IPS-15b (cell line): ENCODE results near the gene RIMS1.

ENCODE experiments used
- H3K27me3 ChIP-seq: one replicate; pipeline ENCODE4 v1.6.1; 2013; ENCODE audit warnings: low read length; ENCODE audit not compliant: control insufficient read depth, insufficient read depth
- H3K36me3 ChIP-seq: one replicate; pipeline ENCODE4 v1.6.1; 2013; ENCODE audit warnings: low read length; ENCODE audit not compliant: control insufficient read depth, insufficient read depth
- H3K4me1 ChIP-seq: one replicate; pipeline ENCODE4 v1.6.1; 2013; ENCODE audit warnings: mild to moderate bottlenecking, low read length; ENCODE audit not compliant: control insufficient read depth, insufficient read depth
- H3K4me3 ChIP-seq: one replicate; pipeline ENCODE4 v1.5.1; 2013; ENCODE audit warnings: low read depth, low read length
- H3K9ac ChIP-seq: one replicate; pipeline ENCODE4 v1.6.1; 2013; ENCODE audit warnings: low read depth, mild to moderate bottlenecking, low read length
- H3K9me3 ChIP-seq: one replicate; pipeline ENCODE4 v1.6.1; 2013; ENCODE audit warnings: mild to moderate bottlenecking, low read length; ENCODE audit not compliant: control insufficient read depth, insufficient read depth

Gene RIMS1

GRCh38 chr6:72048080-72048479, 161.7 kb downstream of the RIMS1 start:
- Histone ChIP-seq H3K27me3 (no peaks in the 10 kb centered on the region), H3K36me3 (no peaks in the 10 kb centered on the region), H3K4me1 (no peaks in the 10 kb centered on the region), H3K9ac (no peak overlapping the region), H3K4me3 (no peak overlapping the region), H3K9me3 (no peaks in the 10 kb centered on the region)

GRCh38 chr6:72049376-72049775, 163.0 kb downstream of the RIMS1 start:
- no peaks in the 10 kb centered on the region for H3K36me3 ChIP-seq
- H3K27me3 ChIP-seq: no peaks in the 10 kb centered on the region

GRCh38 chr6:72061286-72061685, 174.9 kb downstream of the RIMS1 start:
- H3K4me3 ChIP-seq: no peak overlapping the region
- H3K9ac ChIP-seq: no peak overlapping the region
- H3K4me1 ChIP-seq: no peaks in the 10 kb centered on the region
- H3K27me3 ChIP-seq: no peaks in the 10 kb centered on the region
- H3K9me3 ChIP-seq: no peaks in the 10 kb centered on the region
- no peaks in the 10 kb centered on the region for H3K36me3 ChIP-seq

More at GRCh38 chr6:72049376-72049775, 163.0 kb downstream of the RIMS1 start:
- Histone ChIP-seq H3K9ac (no peak overlapping the region), H3K9me3 (no peaks in the 10 kb centered on the region), H3K4me1 (no peaks in the 10 kb centered on the region), H3K4me3 (no peak overlapping the region)

DNA sequence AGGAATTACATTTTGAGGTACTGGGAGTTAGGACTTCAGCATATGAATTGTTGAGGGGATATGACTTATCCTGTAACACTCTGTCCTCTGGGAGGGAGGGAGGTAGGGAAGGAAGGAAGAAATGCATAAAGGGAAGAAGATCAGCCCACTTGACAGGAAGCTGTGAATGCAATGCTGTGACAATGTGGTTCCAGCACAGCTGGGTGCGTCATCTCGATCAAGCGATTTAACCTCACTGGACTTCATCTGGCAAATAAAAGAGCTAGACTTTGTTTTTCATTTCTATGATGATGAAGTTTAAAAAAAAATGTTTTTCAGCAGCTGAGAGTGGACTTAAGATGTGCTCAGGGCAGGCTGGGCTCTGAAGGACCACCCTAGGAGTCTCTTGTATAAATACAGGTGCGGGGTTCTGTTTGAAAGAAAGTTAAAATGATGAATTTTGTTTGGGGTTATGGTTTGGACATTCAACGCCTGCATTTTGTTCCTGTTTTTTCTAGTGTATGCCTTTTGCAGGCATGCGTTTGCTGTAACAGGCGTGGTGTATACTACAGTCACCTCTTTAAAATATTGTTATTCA, 178.1 kb downstream of the RIMS1 start:
- Histone ChIP-seq H3K4me3 (no peak overlapping the region), H3K4me1 (no peaks in the 10 kb centered on the region), H3K9me3 (no peaks in the 10 kb centered on the region), H3K36me3 (no peaks in the 10 kb centered on the region), H3K9ac (no peak overlapping the region), H3K27me3 (no peaks in the 10 kb centered on the region)

- Histone ChIP-seq H3K9me3 (no peaks in the 10 kb centered on the region), H3K36me3 (no peaks in the 10 kb centered on the region), H3K27me3 (no peaks in the 10 kb centered on the region), H3K9ac (no peak overlapping the region), H3K4me3 (no peak overlapping the region), H3K4me1 (peaks cover 8% of the 10 kb centered on the region)
Measured at GRCh38 chr6:72078096-72078495, 191.7 kb downstream of the RIMS1 start.

DNA sequence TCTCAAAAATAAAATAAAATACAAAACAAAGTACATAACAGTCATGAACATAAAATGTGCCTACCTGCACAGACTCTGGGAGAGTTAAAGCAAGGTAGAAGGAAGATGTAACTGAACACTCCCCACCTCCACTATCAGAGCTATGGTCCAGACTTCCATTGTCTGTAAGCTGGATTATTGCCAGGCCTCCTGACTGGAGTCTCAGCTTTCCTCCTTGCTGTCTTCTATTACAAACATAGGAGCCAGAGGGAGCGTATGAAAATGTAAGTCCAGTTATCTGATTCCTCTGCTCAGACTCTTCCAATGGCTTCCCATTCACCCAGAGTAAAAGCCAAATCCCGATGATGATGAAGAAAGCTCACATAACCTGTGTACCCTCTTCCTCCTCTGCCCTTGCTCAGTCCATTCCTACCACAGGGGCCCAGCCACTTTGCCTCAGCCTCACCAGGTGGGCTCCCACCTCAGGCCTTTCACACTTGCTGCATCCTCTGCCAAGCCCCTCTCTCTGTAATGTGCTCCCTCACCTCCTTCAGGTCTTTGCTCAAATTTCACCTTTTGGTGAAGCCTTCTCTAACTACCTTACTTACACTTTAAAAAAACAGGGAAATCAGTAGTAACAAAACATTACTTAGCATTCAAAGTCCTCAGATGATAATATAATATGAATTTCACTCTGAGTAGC, 194.1 kb downstream of the RIMS1 start:
- H3K9ac ChIP-seq: no peak overlapping the region
- no peaks in the 10 kb centered on the region for H3K9me3 ChIP-seq
- H3K4me3 ChIP-seq: no peak overlapping the region
- no peaks in the 10 kb centered on the region for H3K27me3 ChIP-seq
- H3K36me3 ChIP-seq: no peaks in the 10 kb centered on the region
- peaks cover 8% of the 10 kb centered on the region for H3K4me1 ChIP-seq

- no peak overlapping the region for H3K9ac ChIP-seq
- H3K36me3 ChIP-seq: no peaks in the 10 kb centered on the region
- H3K4me3 ChIP-seq: no peak overlapping the region
- peaks cover 11% of the 10 kb centered on the region for H3K4me1 ChIP-seq
- H3K27me3 ChIP-seq: no peaks in the 10 kb centered on the region
- H3K9me3 ChIP-seq: no peaks in the 10 kb centered on the region
Measured at GRCh38 chr6:72081871-72082270, 195.5 kb downstream of the RIMS1 start.

DNA sequence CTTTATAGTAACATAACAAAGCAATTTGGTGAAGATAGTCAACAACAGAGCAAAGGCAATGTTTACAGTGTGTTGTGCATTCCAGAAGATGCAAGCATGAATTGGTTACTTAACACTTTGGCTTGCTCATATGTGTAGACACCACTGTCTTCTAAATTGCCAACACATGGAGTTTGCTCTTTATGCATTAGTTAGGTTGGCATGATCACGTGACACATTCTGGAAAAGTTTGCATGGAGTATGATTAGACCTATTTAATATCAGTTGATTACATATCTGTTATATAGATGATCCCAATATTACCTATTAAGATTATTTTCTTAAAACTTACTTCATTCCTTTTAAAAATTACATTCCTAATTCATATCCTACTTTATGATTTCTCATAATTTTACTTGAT, 197.6 kb downstream of the RIMS1 start:
- Histone ChIP-seq H3K36me3 (no peaks in the 10 kb centered on the region), H3K9ac (no peak overlapping the region), H3K4me3 (no peak overlapping the region), H3K27me3 (no peaks in the 10 kb centered on the region), H3K4me1 (peaks cover 11% of the 10 kb centered on the region), H3K9me3 (no peaks in the 10 kb centered on the region)

- no peaks in the 10 kb centered on the region for H3K9me3 ChIP-seq
- H3K4me1 ChIP-seq: peaks cover 11% of the 10 kb centered on the region
- H3K9ac ChIP-seq: no peak overlapping the region
- no peaks in the 10 kb centered on the region for H3K36me3 ChIP-seq
- H3K4me3 ChIP-seq: no peak overlapping the region
- no peaks in the 10 kb centered on the region for H3K27me3 ChIP-seq
Measured at GRCh38 chr6:72084992-72085569, 198.7 kb downstream of the RIMS1 start.

DNA sequence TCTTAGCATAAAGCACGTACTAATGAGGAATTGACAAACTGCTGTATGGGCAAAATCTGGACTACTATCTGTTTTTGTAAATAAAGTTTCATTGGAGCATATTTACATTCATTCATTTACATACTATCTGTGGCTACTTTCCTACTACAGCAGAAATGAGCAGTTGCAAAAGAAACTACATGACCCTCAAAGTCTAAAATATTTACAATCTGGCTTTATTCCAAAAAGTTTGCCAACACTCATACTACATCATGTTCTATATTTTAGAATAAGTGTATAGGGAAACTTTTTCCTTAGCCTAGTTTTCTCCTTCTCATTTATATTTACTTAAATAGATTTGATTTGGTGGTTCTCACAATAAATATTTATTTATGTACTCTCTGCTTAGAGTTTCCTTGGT, 208.2 kb downstream of the RIMS1 start:
- no peaks in the 10 kb centered on the region for H3K9me3 ChIP-seq

DNA sequence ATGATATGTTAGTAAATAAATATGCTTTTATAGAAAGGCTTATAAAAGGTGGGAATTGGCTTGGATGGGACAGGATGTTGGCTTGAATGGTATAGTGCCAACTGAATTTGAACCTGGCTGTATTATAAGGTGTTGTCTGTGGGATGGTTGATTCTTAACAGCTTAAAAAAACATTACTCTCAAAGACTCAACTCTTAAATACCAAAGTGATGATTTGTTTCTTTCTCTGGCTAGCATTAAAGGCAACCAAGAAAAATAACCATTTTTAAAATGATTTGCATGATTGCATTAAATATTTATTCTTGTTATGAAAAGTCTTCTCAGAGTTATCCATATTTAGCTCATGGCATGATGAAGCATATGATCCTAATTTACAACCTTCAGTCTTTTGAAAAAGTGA, 216.2 kb downstream of the RIMS1 start:
- Histone ChIP-seq H3K27me3 (no peaks in the 10 kb centered on the region), H3K9me3 (no peaks in the 10 kb centered on the region), H3K36me3 (no peaks in the 10 kb centered on the region), H3K4me3 (no peak overlapping the region), H3K4me1 (no peaks in the 10 kb centered on the region), H3K9ac (no peak overlapping the region)

More for the DNA sequence above, 208.2 kb downstream of the RIMS1 start:
- Histone ChIP-seq H3K36me3 (no peaks in the 10 kb centered on the region), H3K4me1 (no peaks in the 10 kb centered on the region), H3K9ac (no peak overlapping the region), H3K27me3 (no peaks in the 10 kb centered on the region), H3K4me3 (no peak overlapping the region)

- Histone ChIP-seq H3K9me3 (no peaks in the 10 kb centered on the region), H3K9ac (no peak overlapping the region), H3K27me3 (no peaks in the 10 kb centered on the region), H3K36me3 (no peaks in the 10 kb centered on the region), H3K4me3 (no peak overlapping the region), H3K4me1 (no peaks in the 10 kb centered on the region)
Measured at GRCh38 chr6:72111611-72112010, 225.3 kb downstream of the RIMS1 start.
